Measurements from ENCODE around the gene SH3D19. TPM values are rescaled to one million over a fixed set of nuclear protein-coding genes. Genes with fewer than 3 reads are reported as not detected.
"Not testable (repeated sequence)": the region's sequence is repeated elsewhere in the genome, so short reads cannot be mapped to it uniquely, and the experiment has no call there.

The SH3D19 gene
- total RNA-seq, 1 donor from 2014 or later = 4.9 TPM

DNA sequence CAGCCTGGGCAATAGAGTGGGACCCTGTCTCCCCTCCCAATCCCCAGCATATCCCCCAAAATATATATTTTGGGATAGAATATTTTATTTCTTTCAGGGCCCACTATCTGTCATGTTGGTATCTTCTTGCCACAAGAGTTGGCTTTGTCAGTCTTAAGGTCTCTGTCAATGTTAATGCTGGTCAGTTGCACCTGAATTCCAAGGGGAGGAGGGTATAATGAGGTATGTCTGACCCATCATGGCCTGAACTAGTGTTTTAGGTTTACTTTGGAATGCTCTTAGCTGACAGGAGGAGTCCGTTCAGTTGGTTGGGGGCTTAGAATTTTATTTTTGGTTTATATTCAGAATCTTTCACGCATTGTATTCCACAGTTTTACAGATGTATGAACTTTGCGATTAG, 232.2 kb downstream of the SH3D19 start:
- no peak for DNase-seq
- Mint-ChIP-seq H3K4me3 (ENCODE audit: unreplicated experiment) (no peak overlapping the region), H3K4me1 (ENCODE audit: low read depth, unreplicated experiment) (no peaks in the 10 kb centered on the region), H3K27me3 (ENCODE audit: unreplicated experiment) (peaks cover 2% of the 10 kb centered on the region), H3K36me3 (ENCODE audit: unreplicated experiment) (no peaks in the 10 kb centered on the region), H3K27ac (ENCODE audit: unreplicated experiment) (no peak overlapping the region), H3K9me3 (ENCODE audit: unreplicated experiment) (no peaks in the 10 kb centered on the region)
- TF ChIP-seq, protein P1, sequence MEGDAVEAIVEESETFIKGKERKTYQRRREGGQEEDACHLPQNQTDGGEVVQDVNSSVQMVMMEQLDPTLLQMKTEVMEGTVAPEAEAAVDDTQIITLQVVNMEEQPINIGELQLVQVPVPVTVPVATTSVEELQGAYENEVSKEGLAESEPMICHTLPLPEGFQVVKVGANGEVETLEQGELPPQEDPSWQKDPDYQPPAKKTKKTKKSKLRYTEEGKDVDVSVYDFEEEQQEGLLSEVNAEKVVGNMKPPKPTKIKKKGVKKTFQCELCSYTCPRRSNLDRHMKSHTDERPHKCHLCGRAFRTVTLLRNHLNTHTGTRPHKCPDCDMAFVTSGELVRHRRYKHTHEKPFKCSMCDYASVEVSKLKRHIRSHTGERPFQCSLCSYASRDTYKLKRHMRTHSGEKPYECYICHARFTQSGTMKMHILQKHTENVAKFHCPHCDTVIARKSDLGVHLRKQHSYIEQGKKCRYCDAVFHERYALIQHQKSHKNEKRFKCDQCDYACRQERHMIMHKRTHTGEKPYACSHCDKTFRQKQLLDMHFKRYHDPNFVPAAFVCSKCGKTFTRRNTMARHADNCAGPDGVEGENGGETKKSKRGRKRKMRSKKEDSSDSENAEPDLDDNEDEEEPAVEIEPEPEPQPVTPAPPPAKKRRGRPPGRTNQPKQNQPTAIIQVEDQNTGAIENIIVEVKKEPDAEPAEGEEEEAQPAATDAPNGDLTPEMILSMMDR (IDR thresholded peaks at IDR 0.05; ENCODE audit: partially characterized antibody, unreplicated experiment) = no peak

DNA sequence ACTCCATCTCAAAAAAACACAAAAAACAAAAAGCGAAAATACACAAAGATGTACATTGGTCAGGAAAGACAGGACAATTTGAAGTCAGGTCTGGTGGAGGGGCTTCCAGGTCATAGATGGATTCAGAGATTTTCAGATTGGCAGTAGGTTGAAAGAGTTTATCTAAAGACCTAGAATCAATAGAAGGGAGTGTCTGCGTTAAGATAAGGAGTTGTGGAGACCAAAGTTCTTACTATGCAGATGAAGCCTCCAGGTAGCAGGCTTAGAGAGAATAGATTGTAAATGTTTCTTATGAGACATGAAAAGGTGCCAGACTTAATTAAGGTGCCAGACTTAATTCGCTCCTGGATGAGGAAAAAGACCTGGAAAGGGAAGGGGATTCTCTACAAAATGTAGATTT, 232.9 kb downstream of the SH3D19 start:
- TF ChIP-seq, protein P1 (IDR thresholded peaks at IDR 0.05; ENCODE audit: partially characterized antibody, unreplicated experiment) = no peak
- H3K36me3 Mint-ChIP-seq (ENCODE audit: unreplicated experiment) = no peaks in the 10 kb centered on the region
- no peaks in the 10 kb centered on the region for H3K9me3 Mint-ChIP-seq (ENCODE audit: unreplicated experiment)
- H3K27me3 Mint-ChIP-seq (ENCODE audit: unreplicated experiment) = peaks cover 2% of the 10 kb centered on the region
- no peaks in the 10 kb centered on the region for H3K4me1 Mint-ChIP-seq (ENCODE audit: low read depth, unreplicated experiment)
- H3K27ac Mint-ChIP-seq (ENCODE audit: unreplicated experiment) = no peak overlapping the region
- H3K4me3 Mint-ChIP-seq (ENCODE audit: unreplicated experiment) = no peak overlapping the region
- DNase-seq = no peak

DNA sequence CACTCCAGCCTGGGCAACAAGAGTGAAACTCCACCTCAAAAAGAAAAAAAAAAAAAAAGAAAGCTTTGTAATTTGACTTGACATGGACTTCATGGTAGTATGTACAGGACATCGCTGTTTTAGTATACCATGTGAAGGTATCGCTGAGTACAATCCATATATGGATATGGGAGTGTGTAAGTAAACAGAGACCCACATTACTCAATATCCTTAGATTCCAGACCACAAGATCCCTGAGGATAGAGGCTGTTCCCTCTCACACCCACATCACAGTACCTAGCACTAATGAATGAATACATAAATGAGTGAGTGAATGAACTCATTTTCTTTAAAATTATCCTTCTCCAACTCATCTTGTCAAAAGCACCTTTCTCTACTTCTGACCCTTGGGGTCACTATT, 234.4 kb downstream of the SH3D19 start:
- DNase-seq = no peak
- H3K4me3 Mint-ChIP-seq (ENCODE audit: unreplicated experiment) = no peak overlapping the region
- H3K9me3 Mint-ChIP-seq (ENCODE audit: unreplicated experiment) = no peaks in the 10 kb centered on the region
- H3K27ac Mint-ChIP-seq (ENCODE audit: unreplicated experiment) = no peak overlapping the region
- H3K36me3 Mint-ChIP-seq (ENCODE audit: unreplicated experiment) = no peaks in the 10 kb centered on the region
- TF ChIP-seq, protein P1 (IDR thresholded peaks at IDR 0.05; ENCODE audit: partially characterized antibody, unreplicated experiment) = no peak
- H3K4me1 Mint-ChIP-seq (ENCODE audit: low read depth, unreplicated experiment) = no peaks in the 10 kb centered on the region
- H3K27me3 Mint-ChIP-seq (ENCODE audit: unreplicated experiment) = peaks cover 2% of the 10 kb centered on the region

DNA sequence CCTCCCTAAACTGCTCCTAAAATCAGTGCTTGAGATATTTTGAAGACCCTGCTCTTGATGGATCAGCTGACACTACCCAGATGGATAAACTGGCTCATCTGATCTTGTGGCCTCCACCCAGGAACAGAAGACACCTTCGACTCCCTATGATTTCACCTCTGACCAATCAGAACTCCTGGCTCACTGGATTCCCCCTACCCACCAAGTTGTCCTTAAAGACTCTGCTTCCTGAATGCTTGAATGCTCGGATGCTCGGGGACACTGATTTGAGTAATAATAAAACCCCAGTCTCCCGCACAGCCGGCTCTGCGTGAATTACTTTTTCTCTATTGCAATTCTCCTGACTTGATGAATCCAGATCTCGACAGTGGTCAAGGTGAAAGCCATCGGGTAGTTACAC, 237.9 kb downstream of the SH3D19 start:
- Mint-ChIP-seq H3K4me3 (ENCODE audit: unreplicated experiment) (no peak overlapping the region), H3K9me3 (ENCODE audit: unreplicated experiment) (no peaks in the 10 kb centered on the region), H3K4me1 (ENCODE audit: low read depth, unreplicated experiment) (no peaks in the 10 kb centered on the region), H3K27me3 (ENCODE audit: unreplicated experiment) (peaks cover 2% of the 10 kb centered on the region), H3K27ac (ENCODE audit: unreplicated experiment) (no peak overlapping the region), H3K36me3 (ENCODE audit: unreplicated experiment) (no peaks in the 10 kb centered on the region)
- TF ChIP-seq, protein P1 (IDR thresholded peaks at IDR 0.05; ENCODE audit: partially characterized antibody, unreplicated experiment) = no peak
- DNase-seq = no peak

DNA sequence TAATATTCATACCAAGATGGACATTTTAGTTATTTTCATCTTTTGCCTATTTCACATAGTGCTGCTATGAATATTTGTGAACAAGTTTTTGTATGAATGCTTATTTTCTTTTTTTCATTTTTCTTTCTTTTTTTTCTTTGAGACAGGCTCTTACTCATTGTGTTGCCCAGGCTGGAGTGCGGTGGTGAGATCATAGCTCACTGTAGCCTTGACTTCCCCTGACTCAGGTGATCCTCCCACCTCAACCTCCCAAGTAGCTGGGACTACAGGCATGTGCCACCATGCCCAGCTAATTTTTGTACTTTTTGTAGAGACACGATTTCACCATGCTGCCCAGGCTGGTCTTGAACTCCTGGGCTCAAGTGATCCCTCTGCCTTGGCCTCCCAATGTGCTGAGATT, 247.4 kb downstream of the SH3D19 start:
- not testable (repeated sequence) for H3K4me3 Mint-ChIP-seq (ENCODE audit: unreplicated experiment); DNase-seq; H3K36me3 Mint-ChIP-seq (ENCODE audit: unreplicated experiment); H3K4me1 Mint-ChIP-seq (ENCODE audit: low read depth, unreplicated experiment); H3K27me3 Mint-ChIP-seq (ENCODE audit: unreplicated experiment); H3K27ac Mint-ChIP-seq (ENCODE audit: unreplicated experiment); H3K9me3 Mint-ChIP-seq (ENCODE audit: unreplicated experiment)

Measured in glutamatergic neuron (in vitro differentiated cells).